Psoas muscle (tissue), 8 donors: ENCODE measurements around the gene GIPC3. TPM values are rescaled to one million over a fixed set of nuclear protein-coding genes. Genes with fewer than 3 reads are reported as not detected.

Experiments used
- ATAC-seq, 4 donors: fragments of 200-7000 bp; cut with Tn5 transposase; one replicate each; pipeline ENCODE4 v1.9.1; 2020; ENCODE audit warnings: moderate library complexity in 3 of 4, mild to moderate bottlenecking in 2 of 4
- DNase-seq, 2 donors: peaks; one replicate each; pipeline ENCODE4 v3.0.0-alpha.2; 2020
- H3K27ac ChIP-seq: fragments of 200-600 bp; one replicate; pipeline ENCODE4 v1.8.0; 2022
- H3K27me3 ChIP-seq, 3 donors: fragments of 200-600 bp in 1 of 3; one replicate each; pipeline versions ENCODE4 v1.6.1 to v1.8.0; 2013 to 2022; ENCODE audit warnings: low read length in 2 of 3, mild to moderate bottlenecking in 2 of 3, moderate library complexity in 1 of 3; ENCODE audit not compliant: insufficient read depth in 3 of 3
- H3K36me3 ChIP-seq, 2 donors: fragments of 200-600 bp in 1 of 2; one replicate each; pipeline versions ENCODE4 v1.6.1 to v1.8.0; 2013 to 2022; ENCODE audit warnings: low read depth in 1 of 2, mild to moderate bottlenecking in 1 of 2, moderate library complexity in 1 of 2; ENCODE audit not compliant: insufficient read depth in 1 of 2
- H3K4me1 ChIP-seq: fragments of 200-600 bp; one replicate; pipeline ENCODE4 v1.8.0; 2022
- H3K4me3 ChIP-seq: fragments of 200-600 bp; one replicate; pipeline ENCODE4 v1.8.0; 2022; ENCODE audit warnings: mild to moderate bottlenecking
- H3K9me3 ChIP-seq: fragments of 200-600 bp; one replicate; pipeline ENCODE4 v1.8.0; 2022
- CTCF ChIP-seq: fragments of 200-600 bp; IDR thresholded peaks from one replicate; pipeline ENCODE4 v1.8.0; 2022; ENCODE audit warnings: antibody characterized with exemption
- WGBS, 3 donors: extraction: QIAGEN DNeasy Blood & Tissue Kit; methylation state at CpG; one replicate each; pipeline versions ENCODE4 v1.1.6 to v1.1.7; 2013; 5-methylcytosine and 5-hydroxymethylcytosine counted together
- intact Hi-C, 2 donors: fragments of 100-400 bp; cut with DNase I; formaldehyde crosslinking; loops; one replicate each; pipeline versions ENCODE4 v1.11.0 to v1.14.2; 2022
- polyA plus RNA-seq, 3 donors: library from polyadenylated mRNA; stranded (reverse); fragments of 200-250 nt; gene quantifications; one replicate each; pipeline ENCODE4 v1.2.3, GENCODE V29; 2013
- total RNA-seq, 4 donors: library from RNA; stranded (reverse); fragmentation: NEBNext Ultra II Directional in 2 of 4; extraction: Animal tissue kit (Norgen Biotek cat#: 25700) in 2 of 4; gene quantifications; one replicate each; pipeline versions ENCODE4 v1.2.1 to v1.2.4, GENCODE V29; 2021 to 2023
- donor health status: healthy with polysubstance abuse.
- donor health status: DM: no; HTN: no; CAD: no; lungs with moderate emphysema.
- donor health status: Bipolar disorder and iron deficiency.
- donor health status: healthy.
- donor health status: DM: yes; HTN: yes; CAD: no.
- donor health status: DM: no; HTN: no; CAD: no.
- donor health status: DM: no; HTN: no; CAD: no.
- donor health status: DM: yes; HTN: yes; CAD: no.

The GIPC3 gene
- total and polyA plus RNA-seq, 7 donors = 0.30 to 1.1 (median 0.45) TPM

GRCh38 chr19:3589439-3589838 lies 4.2 kb downstream of the GIPC3 start:
- peaks cover 0 to 23% (median 15%) of the 10 kb centered on the region in 3 donors for H3K27me3 ChIP-seq
- H3K27ac ChIP-seq = no peak overlapping the region
- no peak overlapping the region for H3K4me3 ChIP-seq
- DNase-seq (no peak), ATAC-seq (no peak)
- H3K9me3 ChIP-seq = no peaks in the 10 kb centered on the region
- TF ChIP-seq CTCF = no peak
- no peaks in the 10 kb centered on the region for H3K4me1 ChIP-seq
- no peaks in the 10 kb centered on the region for H3K36me3 ChIP-seq
- 80 to 85% (median 82%) methylated on average over 11 of the region's 11 CpGs for WGBS, 3 donors
- intact Hi-C loops = no loop called here

- Histone ChIP-seq H3K9me3 (no peaks in the 10 kb centered on the region), H3K36me3 (no peaks in the 10 kb centered on the region), H3K4me1 (no peaks in the 10 kb centered on the region), H3K27ac (no peak overlapping the region), H3K4me3 (no peak overlapping the region), H3K27me3 (peaks cover 0 to 19% (median 15%) of the 10 kb centered on the region in 3 donors)
- ATAC-seq (no peak), DNase-seq (no peak)
- WGBS, 3 donors = 91 to 97% (median 93%) methylated on average over 14 to 22 of the region's 22 CpGs
- intact Hi-C loops = no loop called here
- no peak for TF ChIP-seq CTCF
Observed at GRCh38 chr19:3589949-3590348, 4.7 kb downstream of the GIPC3 start.

GRCh38 chr19:3590991-3591659 lies 5.8 kb downstream of the GIPC3 start:
- Histone ChIP-seq H3K4me1 (no peaks in the 10 kb centered on the region), H3K4me3 (no peak overlapping the region), H3K27ac (no peak overlapping the region), H3K36me3 (no peaks in the 10 kb centered on the region), H3K9me3 (no peaks in the 10 kb centered on the region), H3K27me3 (peaks cover 0 to 9% (median 5%) of the 10 kb centered on the region in 3 donors)
- intact Hi-C loops = no loop called here
- DNase-seq (no peak), ATAC-seq (no peak)
- TF ChIP-seq CTCF = no peak
- 86 to 93% (median 90%) methylated on average over 8 of the region's 8 CpGs for WGBS, 3 donors

- 66 to 78% (median 69%) methylated on average over 9 of the region's 9 CpGs for whole genome bisulfite sequencing, 3 donors
- no peak for DNase-seq
- Histone ChIP-seq H3K4me3 (no peak overlapping the region), H3K27ac (no peak overlapping the region), H3K27me3 (peaks cover 0 to 2% (median 0%) of the 10 kb centered on the region in 3 donors), H3K4me1 (no peaks in the 10 kb centered on the region), H3K36me3 (no peaks in the 10 kb centered on the region), H3K9me3 (no peaks in the 10 kb centered on the region)
- no peak for TF ChIP-seq CTCF
- intact Hi-C loops = no loop called here
- no peak for ATAC-seq
Observed at GRCh38 chr19:3591876-3592613, 6.8 kb downstream of the GIPC3 start.
